Subcutaneous abdominal adipose tissue (tissue), 5 donors: ENCODE data around the gene TRIM60.
"Not testable (repeated sequence)": the region's sequence is repeated elsewhere in the genome, so short reads cannot be mapped to it uniquely, and the experiment has no call there.

Experiments
- H3K27ac ChIP-seq: one replicate; pipeline ENCODE4 v1.7.0; 2013; ENCODE audit warnings: low read depth, mild to moderate bottlenecking, inconsistent platforms, low read length, moderate library complexity
- H3K27me3 ChIP-seq, 5 donors: one replicate each; pipeline ENCODE4 v1.7.0; 2013; ENCODE audit warnings: low read length in 5 of 5, inconsistent platforms in 1 of 5; ENCODE audit not compliant: control insufficient read depth in 5 of 5, insufficient read depth in 4 of 5
- H3K36me3 ChIP-seq, 5 donors: one replicate each; pipeline ENCODE4 v1.7.0; 2013; ENCODE audit warnings: low read length in 5 of 5; ENCODE audit not compliant: control insufficient read depth in 5 of 5, insufficient read depth in 5 of 5
- H3K4me1 ChIP-seq, 5 donors: one replicate each; pipeline ENCODE4 v1.7.0; 2013; ENCODE audit warnings: low read length in 5 of 5, mild to moderate bottlenecking in 3 of 5, moderate library complexity in 1 of 5; ENCODE audit not compliant: control insufficient read depth in 5 of 5, insufficient read depth in 5 of 5
- H3K4me3 ChIP-seq, 5 donors: one replicate each; pipeline ENCODE4 v1.7.0; 2013; ENCODE audit warnings: low read length in 5 of 5, low read depth in 1 of 5
- H3K9ac ChIP-seq, 5 donors: one replicate each; pipeline ENCODE4 v1.7.0; 2013; ENCODE audit warnings: low read length in 5 of 5, mild to moderate bottlenecking in 4 of 5, moderate library complexity in 3 of 5
- H3K9me3 ChIP-seq, 5 donors: one replicate each; pipeline ENCODE4 v1.7.0; 2013; ENCODE audit warnings: low read length in 5 of 5; ENCODE audit not compliant: control insufficient read depth in 5 of 5
- donor health status: healthy.
- donor health status: healthy.
- donor health status: healthy.
- donor health status: healthy.
- donor health status: healthy.

Gene TRIM60

DNA sequence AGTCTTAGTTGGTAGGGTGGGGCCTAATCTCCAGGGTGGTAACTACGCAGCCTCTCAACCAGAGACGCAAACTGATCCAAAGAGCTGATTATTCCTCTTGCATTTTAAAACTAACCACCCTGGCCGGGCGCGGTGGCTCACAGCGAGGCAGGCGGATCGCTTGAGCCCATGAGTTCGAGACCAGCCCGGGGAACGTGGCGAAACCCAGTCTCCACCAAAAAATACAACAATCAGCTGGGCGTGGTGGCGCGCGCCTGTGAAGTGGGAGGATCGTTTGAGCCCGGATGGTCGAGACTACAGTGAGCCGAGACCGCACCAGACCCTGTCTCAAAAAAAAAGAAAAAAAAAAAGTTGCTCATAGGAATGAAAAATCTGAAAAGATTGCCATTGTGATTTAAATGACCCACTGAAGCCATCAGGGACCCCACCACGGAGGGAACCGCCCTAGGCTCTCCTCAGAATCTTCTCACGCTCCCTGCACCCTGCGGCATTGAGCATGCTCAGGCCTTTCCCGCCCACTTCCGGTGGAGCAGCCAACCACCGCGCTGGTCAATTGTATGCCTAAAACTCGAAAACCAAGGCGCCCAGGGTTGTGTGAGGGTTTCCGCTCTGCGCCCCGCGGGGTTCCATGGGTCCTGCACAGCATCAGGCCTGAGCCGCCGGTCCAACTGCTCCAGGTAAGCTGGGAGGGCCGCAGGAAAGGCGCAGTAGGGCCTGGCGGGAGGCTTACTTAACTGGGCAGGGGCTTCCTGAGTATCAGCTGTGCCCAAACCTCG is at the start of gene TRIM60:
Gene TRIM60 (plus strand): TSS at position 564 of the 776 bp plus-strand sequence. CDS start 8,074 bp downstream, outside the sequence.
- H3K4me1 ChIP-seq: no peaks in the 10 kb centered on the region
- no peak within 1 kb of the TSS for H3K4me3 ChIP-seq
- peaks cover 0 to under 1% (median 0%) of the 10 kb centered on the region in 5 donors for H3K27me3 ChIP-seq
- no peak within 1 kb of the TSS for H3K27ac ChIP-seq
- H3K36me3 ChIP-seq: no peaks in the 10 kb centered on the region
- no peak within 1 kb of the TSS for H3K9ac ChIP-seq
- peaks cover 0 to 3% (median 0%) of the 10 kb centered on the region in 5 donors for H3K9me3 ChIP-seq

DNA sequence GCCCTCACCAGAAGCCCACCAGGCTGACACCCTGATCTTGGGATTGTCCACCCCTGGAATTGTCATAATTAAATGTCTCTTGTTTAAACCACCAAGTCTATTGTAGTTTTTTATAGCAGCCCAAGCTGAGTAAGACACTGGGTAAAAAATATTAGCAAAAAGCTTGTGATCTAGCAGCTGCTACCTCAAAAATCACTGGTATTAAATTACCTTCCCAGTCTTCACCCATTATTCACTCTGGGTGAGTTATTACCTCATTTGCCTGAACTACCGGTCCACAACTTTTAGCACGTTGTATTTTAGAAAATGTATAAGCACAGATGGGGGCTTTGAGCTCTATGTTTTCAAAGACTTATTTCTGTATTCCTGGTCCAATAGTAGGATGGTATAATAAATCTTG is 42.3 kb upstream of the TRIM60 start:
- Histone ChIP-seq H3K27ac (no peak overlapping the region), H3K27me3 (peaks cover 0 to 4% (median 0%) of the 10 kb centered on the region in 5 donors), H3K4me1 (no peaks in the 10 kb centered on the region), H3K9ac (no peak overlapping the region), H3K9me3 (peaks cover 0 to 4% (median 2%) of the 10 kb centered on the region in 5 donors), H3K4me3 (no peak overlapping the region), H3K36me3 (no peaks in the 10 kb centered on the region)

DNA sequence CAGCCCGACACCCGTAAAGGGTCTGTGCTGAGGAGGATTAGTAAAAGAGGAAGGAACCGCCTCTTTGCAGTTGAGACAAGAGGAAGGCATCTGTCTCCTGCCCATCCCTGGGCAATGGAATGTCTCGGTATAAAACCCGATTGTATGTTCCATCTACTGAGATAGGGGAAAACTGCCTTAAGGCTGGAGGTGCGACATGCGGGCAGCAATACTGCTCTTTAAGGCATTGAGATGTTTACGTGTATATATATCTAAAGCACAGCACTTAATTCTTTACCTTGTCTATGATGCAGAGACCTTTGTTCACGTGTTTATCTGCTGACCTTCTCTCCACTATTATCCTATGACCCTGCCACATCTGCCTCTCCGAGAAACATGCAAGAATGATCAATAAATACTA is 41.0 kb upstream of the TRIM60 start:
- not testable (repeated sequence) for H3K9me3 ChIP-seq, H3K27ac ChIP-seq, H3K4me3 ChIP-seq, H3K9ac ChIP-seq, H3K4me1 ChIP-seq, H3K36me3 ChIP-seq, H3K27me3 ChIP-seq

- not testable (repeated sequence) for H3K27me3 ChIP-seq, H3K9ac ChIP-seq, H3K4me3 ChIP-seq, H3K9me3 ChIP-seq, H3K36me3 ChIP-seq, H3K4me1 ChIP-seq, H3K27ac ChIP-seq
Measured at GRCh38 chr4:164996123-164996522, 35.7 kb upstream of the TRIM60 start.

DNA sequence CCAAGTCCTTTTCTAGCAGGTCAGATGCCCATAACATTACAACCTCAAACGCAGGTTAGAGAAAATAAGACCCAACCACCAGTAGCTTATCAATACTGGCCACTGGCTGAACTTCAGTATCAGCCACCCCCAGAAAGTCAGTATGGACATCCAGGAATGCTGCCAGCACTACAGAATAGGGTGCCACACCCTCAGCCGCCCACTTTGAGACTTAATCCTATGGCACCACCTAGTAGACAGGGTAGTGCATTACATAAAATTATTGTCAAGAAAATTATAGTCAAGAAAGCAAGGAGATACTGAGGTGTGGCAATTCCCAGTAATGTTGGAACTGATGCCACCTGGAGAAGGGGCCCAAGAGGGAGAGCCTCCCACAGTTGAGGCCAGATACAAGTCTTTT is 34.5 kb upstream of the TRIM60 start:
- no peak overlapping the region for H3K9ac ChIP-seq
- H3K27ac ChIP-seq: no peak overlapping the region
- H3K9me3 ChIP-seq: no peaks in the 10 kb centered on the region
- H3K4me3 ChIP-seq: no peak overlapping the region
- no peaks in the 10 kb centered on the region for H3K4me1 ChIP-seq
- H3K27me3 ChIP-seq: no peaks in the 10 kb centered on the region
- no peaks in the 10 kb centered on the region for H3K36me3 ChIP-seq

DNA sequence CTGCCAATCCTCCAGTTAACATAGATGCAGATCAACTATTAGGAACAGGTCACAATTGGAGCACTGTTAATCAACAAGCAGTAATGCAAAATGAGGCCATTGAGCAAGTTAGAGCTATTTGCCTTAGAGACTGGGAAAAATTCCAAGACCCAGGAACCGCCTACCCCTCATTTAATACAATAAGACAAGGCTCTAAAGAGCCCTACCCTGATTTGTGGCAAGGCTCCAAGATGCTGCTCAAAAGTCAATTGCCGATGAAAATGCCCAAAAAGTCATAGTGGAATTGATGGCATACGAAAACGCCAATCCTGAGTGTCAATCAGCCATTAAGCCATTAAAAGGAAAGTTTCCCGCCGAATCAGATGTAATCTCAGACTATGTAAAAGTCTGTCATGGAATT is 33.9 kb upstream of the TRIM60 start:
- H3K4me3 ChIP-seq: no peak overlapping the region
- no peaks in the 10 kb centered on the region for H3K4me1 ChIP-seq
- no peaks in the 10 kb centered on the region for H3K36me3 ChIP-seq
- no peak overlapping the region for H3K9ac ChIP-seq
- H3K27me3 ChIP-seq: no peaks in the 10 kb centered on the region
- H3K9me3 ChIP-seq: no peaks in the 10 kb centered on the region
- H3K27ac ChIP-seq: no peak overlapping the region

DNA sequence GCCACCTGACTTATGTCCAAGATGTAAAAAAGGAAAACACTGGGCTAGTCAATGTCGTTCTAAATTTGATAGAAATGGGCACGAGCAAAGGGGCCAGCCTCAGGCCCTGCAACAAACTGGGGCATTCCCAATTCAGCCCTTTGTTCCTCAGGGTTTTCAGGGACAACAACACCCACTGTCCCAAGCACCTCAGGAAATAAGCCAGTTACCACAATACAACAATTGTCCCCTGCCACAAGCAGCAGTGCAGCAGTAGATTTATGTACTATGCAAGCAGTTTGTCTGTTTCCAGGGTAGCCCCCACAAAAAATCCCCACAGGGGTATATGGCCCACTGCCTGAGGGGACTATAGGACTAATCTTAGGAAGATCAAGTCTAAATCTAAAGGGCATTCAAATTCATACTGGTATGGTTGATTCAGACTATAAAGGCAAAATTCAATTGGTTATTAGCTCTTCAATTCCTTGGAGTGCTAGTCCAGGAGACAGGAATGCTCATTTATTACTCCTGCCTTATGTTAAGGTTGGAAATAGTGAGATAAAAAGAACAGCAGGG is 33.2 kb upstream of the TRIM60 start:
- not testable (repeated sequence) for H3K27me3 ChIP-seq, H3K4me1 ChIP-seq, H3K9ac ChIP-seq, H3K27ac ChIP-seq, H3K36me3 ChIP-seq, H3K9me3 ChIP-seq, H3K4me3 ChIP-seq

DNA sequence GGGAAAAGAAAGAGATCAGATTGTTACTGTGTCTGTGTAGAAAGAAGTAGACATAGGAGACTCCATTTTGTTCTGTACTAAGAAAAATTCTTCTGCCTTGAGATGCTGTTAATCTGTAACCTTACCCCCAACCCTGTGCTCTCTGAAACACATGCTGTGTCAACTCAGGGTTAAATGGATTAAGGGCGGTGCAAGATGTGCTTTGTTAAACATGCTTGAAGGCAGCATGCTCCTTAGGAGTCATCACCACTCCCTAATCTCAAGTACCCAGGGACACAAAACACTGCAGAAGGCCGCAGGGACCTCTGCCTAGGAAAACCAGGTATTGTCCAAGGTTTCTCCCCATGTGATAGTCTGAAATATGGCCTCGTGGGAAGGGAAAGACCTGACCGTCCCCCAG is 29.8 kb upstream of the TRIM60 start:
- H3K9ac ChIP-seq, H3K36me3 ChIP-seq, H3K27ac ChIP-seq, H3K4me1 ChIP-seq, H3K9me3 ChIP-seq, H3K27me3 ChIP-seq, H3K4me3 ChIP-seq: not testable (repeated sequence)

DNA sequence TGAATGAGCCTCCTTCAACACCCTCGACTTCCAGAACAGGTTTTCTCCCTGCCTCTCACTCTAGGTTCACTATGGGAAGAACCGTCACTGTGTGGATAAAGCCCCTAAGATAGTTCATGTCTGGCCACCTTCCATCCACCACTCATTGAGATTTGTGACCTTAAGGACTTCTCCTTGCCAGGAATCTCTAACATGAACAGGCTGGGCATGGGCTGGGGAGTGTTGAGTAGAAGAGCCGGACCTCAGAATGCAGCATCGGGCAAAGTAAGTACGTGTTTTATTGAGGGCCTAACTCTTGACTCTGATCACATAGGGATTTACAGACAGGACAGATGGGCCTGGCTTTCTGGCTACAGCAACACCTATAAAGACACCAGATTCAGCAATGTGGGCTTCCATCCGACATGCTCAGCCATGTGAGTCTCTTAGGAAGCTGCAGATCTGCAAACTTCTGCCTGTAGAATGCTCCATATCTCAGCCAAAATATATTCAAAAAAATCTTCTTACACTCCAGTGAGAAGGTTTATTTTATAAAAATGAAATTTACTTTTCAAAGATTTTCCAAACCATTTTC is 26.4 kb upstream of the TRIM60 start:
- Histone ChIP-seq H3K9ac (no peak overlapping the region), H3K27ac (no peak overlapping the region), H3K27me3 (peaks cover 0 to 3% (median 0%) of the 10 kb centered on the region in 5 donors), H3K36me3 (no peaks in the 10 kb centered on the region), H3K4me1 (no peaks in the 10 kb centered on the region), H3K4me3 (no peak overlapping the region), H3K9me3 (no peaks in the 10 kb centered on the region)

GRCh38 chr4:165006456-165006855 is 25.3 kb upstream of the TRIM60 start:
- no peak overlapping the region for H3K27ac ChIP-seq
- H3K9me3 ChIP-seq: no peaks in the 10 kb centered on the region
- H3K9ac ChIP-seq: no peak overlapping the region
- no peaks in the 10 kb centered on the region for H3K4me1 ChIP-seq
- H3K36me3 ChIP-seq: no peaks in the 10 kb centered on the region
- peaks cover 0 to 3% (median 0%) of the 10 kb centered on the region in 5 donors for H3K27me3 ChIP-seq
- H3K4me3 ChIP-seq: no peak overlapping the region
